Fibroblast of mammary gland (primary cell): Measurements from ENCODE around the gene WAS.
"Not testable (repeated sequence)": the region's sequence is repeated elsewhere in the genome, so short reads cannot be mapped to it uniquely, and the experiment has no call there.

Experiments
- DNase-seq: peaks from one replicate; pipeline ENCODE4 v3.0.0-alpha.2; 2010; ENCODE audit warnings: low read depth
- H3K4me3 ChIP-seq: 2 replicates; pipeline ENCODE4 v1.5.1; 2011; ENCODE audit warnings: low read depth, mild to moderate bottlenecking, low read length, moderate library complexity; ENCODE audit not compliant: control insufficient read depth
- TF ChIP-seq, protein P1 (sequence below): conservative IDR thresholded peaks from 2 replicates; pipeline ENCODE4 v1.5.1; 2011; ENCODE audit warnings: low read depth, low read length, inconsistent platforms; ENCODE audit not compliant: control insufficient read depth, insufficient read depth

Gene WAS

DNA sequence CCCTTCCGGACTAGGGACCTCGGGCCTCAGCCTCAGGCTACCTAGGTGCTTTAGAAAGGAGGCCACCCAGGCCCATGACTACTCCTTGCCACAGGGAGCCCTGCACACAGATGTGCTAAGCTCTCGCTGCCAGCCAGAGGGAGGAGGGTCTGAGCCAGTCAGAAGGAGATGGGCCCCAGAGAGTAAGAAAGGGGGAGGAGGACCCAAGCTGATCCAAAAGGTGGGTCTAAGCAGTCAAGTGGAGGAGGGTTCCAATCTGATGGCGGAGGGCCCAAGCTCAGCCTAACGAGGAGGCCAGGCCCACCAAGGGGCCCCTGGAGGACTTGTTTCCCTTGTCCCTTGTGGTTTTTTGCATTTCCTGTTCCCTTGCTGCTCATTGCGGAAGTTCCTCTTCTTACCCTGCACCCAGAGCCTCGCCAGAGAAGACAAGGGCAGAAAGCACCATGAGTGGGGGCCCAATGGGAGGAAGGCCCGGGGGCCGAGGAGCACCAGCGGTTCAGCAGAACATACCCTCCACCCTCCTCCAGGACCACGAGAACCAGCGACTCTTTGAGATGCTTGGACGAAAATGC, at the start of gene WAS:
Gene WAS, plus strand, starts transcription at position 389 of the 572 bp plus-strand sequence. Its CDS starts 55 bp downstream, at position 444.
- no peak for DNase-seq
- TF ChIP-seq, protein P1, sequence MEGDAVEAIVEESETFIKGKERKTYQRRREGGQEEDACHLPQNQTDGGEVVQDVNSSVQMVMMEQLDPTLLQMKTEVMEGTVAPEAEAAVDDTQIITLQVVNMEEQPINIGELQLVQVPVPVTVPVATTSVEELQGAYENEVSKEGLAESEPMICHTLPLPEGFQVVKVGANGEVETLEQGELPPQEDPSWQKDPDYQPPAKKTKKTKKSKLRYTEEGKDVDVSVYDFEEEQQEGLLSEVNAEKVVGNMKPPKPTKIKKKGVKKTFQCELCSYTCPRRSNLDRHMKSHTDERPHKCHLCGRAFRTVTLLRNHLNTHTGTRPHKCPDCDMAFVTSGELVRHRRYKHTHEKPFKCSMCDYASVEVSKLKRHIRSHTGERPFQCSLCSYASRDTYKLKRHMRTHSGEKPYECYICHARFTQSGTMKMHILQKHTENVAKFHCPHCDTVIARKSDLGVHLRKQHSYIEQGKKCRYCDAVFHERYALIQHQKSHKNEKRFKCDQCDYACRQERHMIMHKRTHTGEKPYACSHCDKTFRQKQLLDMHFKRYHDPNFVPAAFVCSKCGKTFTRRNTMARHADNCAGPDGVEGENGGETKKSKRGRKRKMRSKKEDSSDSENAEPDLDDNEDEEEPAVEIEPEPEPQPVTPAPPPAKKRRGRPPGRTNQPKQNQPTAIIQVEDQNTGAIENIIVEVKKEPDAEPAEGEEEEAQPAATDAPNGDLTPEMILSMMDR, result no peak
- no peak within 1 kb of the TSS for H3K4me3 ChIP-seq

- TF ChIP-seq, protein P1, result no peak
- no peak overlapping the region for H3K4me3 ChIP-seq
- DNase-seq, result no peak
These were observed 47.3 kb upstream of the WAS start for GRCh38 chrX:48636301-48636700.

DNA sequence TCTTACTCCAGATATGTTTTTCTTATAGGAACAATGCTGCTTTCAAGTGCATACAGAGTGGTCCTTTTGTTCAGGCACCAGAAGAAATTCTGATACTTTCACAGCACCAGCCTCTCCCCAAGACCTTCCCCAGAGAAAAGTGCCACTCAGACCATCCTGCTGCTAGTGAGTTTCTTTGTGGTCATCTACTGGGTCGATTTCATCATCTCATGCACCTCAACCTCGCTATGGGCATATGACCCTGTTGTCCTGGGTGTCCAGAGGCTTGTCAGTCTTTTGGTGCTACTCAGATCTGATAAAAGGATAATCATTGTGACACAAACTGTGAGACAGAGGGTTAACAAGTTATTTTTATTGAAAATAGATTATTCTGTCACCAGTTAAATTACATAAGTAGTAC, 46.8 kb upstream of the WAS start:
- DNase-seq, result no peak
- no peak overlapping the region for H3K4me3 ChIP-seq
- TF ChIP-seq, protein P1, result no peak

GRCh38 chrX:48645669-48646068, 37.9 kb upstream of the WAS start:
- no peak for DNase-seq
- TF ChIP-seq, protein P1, result no peak
- H3K4me3 ChIP-seq, result no peak overlapping the region

DNA sequence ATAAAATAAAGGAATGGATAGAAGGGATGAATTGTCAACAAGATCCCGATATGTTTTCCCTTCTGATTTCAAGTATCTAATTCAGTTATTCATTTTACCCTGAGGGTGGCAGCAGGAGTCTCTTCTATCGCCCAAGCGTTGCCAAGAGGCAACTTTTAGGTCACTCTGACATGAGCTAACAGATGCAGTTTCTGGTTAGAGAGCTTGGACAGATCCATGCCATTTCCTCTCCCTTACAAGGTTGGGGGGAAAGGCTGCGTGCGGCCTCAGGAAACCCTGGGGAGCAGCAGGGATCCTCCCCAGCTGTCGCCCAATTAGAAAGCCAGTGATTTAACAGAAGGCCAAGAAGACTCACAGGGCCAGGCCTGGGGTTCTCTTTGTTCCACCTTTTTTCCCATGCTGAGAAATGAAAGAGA, 35.3 kb upstream of the WAS start:
- peak; percentile 63 for DNase-seq
- TF ChIP-seq, protein P1, result peak; percentile 35
- H3K4me3 ChIP-seq, result no peak overlapping the region

DNA sequence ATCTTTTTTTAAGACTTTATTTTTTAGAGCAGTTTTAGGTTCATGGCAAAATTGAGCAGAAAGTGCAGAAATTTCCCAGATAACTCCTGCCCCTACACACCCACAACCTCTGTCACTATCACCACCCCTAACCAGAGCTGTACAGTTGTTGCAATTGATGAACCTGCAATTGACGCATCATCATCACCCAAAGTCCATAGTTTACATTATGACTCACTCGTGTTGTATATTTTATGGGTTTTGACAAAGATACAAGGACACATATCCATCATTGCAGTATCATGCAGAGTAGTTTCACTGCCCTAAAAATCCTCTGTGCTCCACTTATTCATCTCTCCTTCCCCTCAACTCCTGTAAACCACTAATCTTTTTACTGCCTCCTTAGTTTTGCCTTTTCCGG, 34.5 kb upstream of the WAS start:
- DNase-seq, result peak; percentile 17
- TF ChIP-seq, protein P1, result no peak
- no peak overlapping the region for H3K4me3 ChIP-seq

GRCh38 chrX:48652055-48652579, 31.5 kb upstream of the WAS start:
- not testable (repeated sequence) for H3K4me3 ChIP-seq, DNase-seq

DNA sequence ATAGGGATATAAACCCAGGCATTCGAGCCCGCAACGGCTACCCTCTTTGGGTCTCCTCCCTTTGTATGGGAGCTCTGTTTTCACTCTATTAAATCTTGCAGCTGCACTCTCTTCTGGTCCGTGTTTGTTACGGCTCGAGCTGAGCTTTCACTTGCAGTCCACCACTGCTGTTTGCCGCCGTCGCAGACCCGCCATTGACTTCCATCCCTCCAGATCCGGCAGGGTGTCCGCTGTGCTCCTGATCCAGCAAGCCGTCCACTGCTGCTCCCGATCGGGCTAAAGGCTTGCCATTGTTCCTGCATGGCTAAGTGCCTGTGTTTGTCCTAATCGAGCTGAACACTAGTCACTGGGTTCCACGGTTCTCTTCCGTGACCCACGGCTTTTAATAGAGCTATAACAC, 28.9 kb upstream of the WAS start:
- not testable (repeated sequence) for DNase-seq, H3K4me3 ChIP-seq

- not testable (repeated sequence) for H3K4me3 ChIP-seq, DNase-seq
These were observed 23.9 kb upstream of the WAS start for GRCh38 chrX:48659686-48660085.
